Neural cell (in vitro differentiated cells): ENCODE data around the gene STRA6.

Experiments used
- CTCF ChIP-seq: fragments of 450-650 bp; IDR thresholded peaks from 2 replicates; pipeline ENCODE4 v1.5.1; 2014; ENCODE audit warnings: antibody characterized with exemption, mild to moderate bottlenecking, moderate library complexity; ENCODE audit not compliant: poor library complexity, severe bottlenecking
- EP300 ChIP-seq: fragments of 450-650 bp; conservative IDR thresholded peaks from 2 replicates; pipeline ENCODE4 v1.6.1; 2014; ENCODE audit warnings: antibody characterized with exemption, mild to moderate bottlenecking, moderate library complexity; ENCODE audit not compliant: poor library complexity, severe bottlenecking
- EZH2 ChIP-seq: fragments of 200-600, 300-800 bp; shearing (Covaris generic), sonication (generic); IDR thresholded peaks from 2 replicates; pipeline ENCODE4 v1.6.1; 2014; ENCODE audit warnings: antibody characterized with exemption, low read length, borderline replicate concordance, mild to moderate bottlenecking; ENCODE audit not compliant: insufficient read depth, poor library complexity, severe bottlenecking
- POLR2AphosphoS5 ChIP-seq: IDR thresholded peaks from 2 replicates; pipeline ENCODE4 v1.6.1; 2012
- SMC3 ChIP-seq: fragments of 450-650 bp; conservative IDR thresholded peaks from 2 replicates; pipeline ENCODE4 v1.6.1; 2014; ENCODE audit warnings: antibody characterized with exemption, mild to moderate bottlenecking, moderate library complexity; ENCODE audit not compliant: poor library complexity

GRCh38 chr15:74207652-74208440 lies 5.3 kb upstream of the STRA6 start:
- no peak for TF ChIP-seq EZH2
- TF ChIP-seq EP300 = no peak
- TF ChIP-seq CTCF = no peak
- no peak for TF ChIP-seq POLR2AphosphoS5
- TF ChIP-seq SMC3 = no peak
